Cardiac muscle cell (in vitro differentiated cells and primary cell): ENCODE measurements around the gene DDX50. TPM values are rescaled to one million over a fixed set of nuclear protein-coding genes. Genes with fewer than 3 reads are reported as not detected.

Source experiments
- DNase-seq, 2 donors: peaks; one replicate each; pipeline versions ENCODE4 v3.0.0 to v3.0.0-alpha.2; 2010 to 2017; ENCODE audit warnings: low read depth in 1 of 2, low spot score in 1 of 2
- H3K27ac ChIP-seq: fragments of 200-600 bp; sonication (generic); 2 replicates; pipeline ENCODE4 v1.5.1; 2016
- H3K27me3 ChIP-seq: fragments of 200-600 bp; sonication (generic); 2 replicates; pipeline ENCODE4 v1.6.0; 2016; ENCODE audit warnings: control low read depth
- H3K36me3 ChIP-seq: fragments of 200-600 bp; sonication (generic); 2 replicates; pipeline ENCODE4 v1.5.1; 2016; ENCODE audit warnings: control low read depth
- H3K4me1 ChIP-seq: fragments of 200-600 bp; sonication (generic); 2 replicates; pipeline ENCODE4 v1.8.1; 2017; ENCODE audit warnings: low read depth, mild to moderate bottlenecking, mixed run types
- H3K4me3 ChIP-seq: fragments of 200-600 bp; sonication (generic); 2 replicates; pipeline ENCODE4 v1.5.1; 2016; ENCODE audit warnings: mild to moderate bottlenecking
- H3K9me3 ChIP-seq: fragments of 200-600 bp; sonication (generic); 2 replicates; pipeline ENCODE4 v1.5.1; 2017; ENCODE audit warnings: low read depth, mild to moderate bottlenecking, control low read depth
- CTCF ChIP-seq: IDR thresholded peaks from 2 replicates; pipeline ENCODE4 v1.5.1; 2012; ENCODE audit warnings: low read depth, mild to moderate bottlenecking, low read length
- polyA plus RNA-seq: library from polyadenylated mRNA; unstranded; fragments of >200 nt; fragmentation: Nextera tagmentation; extraction: Ambion mirVana; gene quantifications from 2 replicates; pipeline ENCODE4 v1.2.1, GENCODE V29; 2016
- total RNA-seq: library from RNA; depleted of rRNA; stranded (reverse); fragments of >200 nt; gene quantifications from 2 replicates; pipeline ENCODE4 v1.2.3, GENCODE V29; 2016

The DDX50 gene
- total and polyA plus RNA-seq, 2 experiments from 2014 or later = 52.0 to 52.7 TPM

- H3K27ac ChIP-seq = peak overlapping the region; percentile 82
- H3K9me3 ChIP-seq = no peaks in the 10 kb centered on the region
- no peak for TF ChIP-seq CTCF
- DNase-seq = peak in 1 of 2 donors; percentile 45
- H3K4me3 ChIP-seq = no peak overlapping the region
- peaks cover 34% of the 10 kb centered on the region for H3K4me1 ChIP-seq
- H3K27me3 ChIP-seq = no peaks in the 10 kb centered on the region
- no peaks in the 10 kb centered on the region for H3K36me3 ChIP-seq
Measured at GRCh38 chr10:68876246-68877138, 24.6 kb upstream of the DDX50 start.

DNA sequence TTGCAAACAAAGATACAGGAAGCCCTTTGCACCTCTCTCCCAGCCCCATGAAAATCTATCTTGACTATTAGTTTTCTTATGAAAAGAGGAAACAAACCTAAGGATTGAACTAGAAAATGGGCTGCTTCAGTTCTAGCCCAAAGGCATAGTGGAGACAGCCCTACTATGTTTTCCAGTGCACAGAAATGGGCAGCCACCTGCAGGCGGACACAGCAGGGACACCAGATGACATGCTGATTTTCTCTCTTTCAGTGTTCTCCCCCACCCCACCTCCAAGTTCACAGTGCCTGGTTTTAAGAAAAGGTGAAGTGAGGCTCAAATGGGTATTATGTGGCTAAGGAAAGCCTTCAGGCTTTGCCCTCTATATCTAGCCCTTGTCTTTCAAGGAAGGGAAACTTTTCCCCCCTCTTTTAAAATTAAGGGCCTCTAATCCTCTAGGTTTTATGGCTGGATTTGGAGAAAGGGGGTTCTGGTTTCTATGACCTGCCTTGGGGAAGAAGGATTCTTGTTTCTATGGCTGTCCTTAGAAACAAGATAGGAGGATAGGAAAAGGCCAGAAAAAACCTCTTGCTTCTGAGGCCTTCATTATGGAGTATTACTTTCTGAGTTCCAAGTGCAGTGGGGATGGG is 23.5 kb upstream of the DDX50 start:
- no peak for DNase-seq
- no peak for TF ChIP-seq CTCF
- H3K4me3 ChIP-seq = no peak overlapping the region

GRCh38 chr10:68878496-68878895 is 22.6 kb upstream of the DDX50 start:
- H3K9me3 ChIP-seq = no peaks in the 10 kb centered on the region
- H3K4me3 ChIP-seq = no peak overlapping the region
- no peaks in the 10 kb centered on the region for H3K27me3 ChIP-seq
- DNase-seq = no peak
- H3K4me1 ChIP-seq = peaks cover 28% of the 10 kb centered on the region
- H3K36me3 ChIP-seq = no peaks in the 10 kb centered on the region
- no peak overlapping the region for H3K27ac ChIP-seq
- no peak for TF ChIP-seq CTCF

More for the DNA sequence above, 23.5 kb upstream of the DDX50 start:
- Histone ChIP-seq H3K9me3 (no peaks in the 10 kb centered on the region), H3K27me3 (no peaks in the 10 kb centered on the region), H3K4me1 (peaks cover 28% of the 10 kb centered on the region), H3K27ac (peak overlapping the region; percentile 82), H3K36me3 (no peaks in the 10 kb centered on the region)

DNA sequence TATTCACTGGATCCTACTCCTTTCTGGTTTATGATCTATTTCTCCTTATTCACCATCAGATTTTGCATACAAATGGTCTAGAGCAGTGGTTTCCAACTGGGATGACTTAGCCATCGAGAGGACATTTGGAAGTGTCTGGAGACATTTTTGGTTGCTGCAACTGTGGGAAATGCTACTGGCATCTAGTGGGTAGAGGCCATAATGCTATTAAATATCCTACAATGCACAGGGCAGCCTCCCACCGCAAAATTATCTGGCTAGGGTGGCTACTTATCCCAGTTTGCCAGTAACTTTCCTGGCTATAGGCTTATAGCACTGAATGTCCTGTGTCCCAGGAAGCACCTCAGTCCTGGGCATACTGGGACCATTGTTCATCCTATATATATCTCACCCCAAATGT is 21.5 kb upstream of the DDX50 start:
- no peak for TF ChIP-seq CTCF
- H3K4me1 ChIP-seq = peaks cover 28% of the 10 kb centered on the region
- no peak for DNase-seq
- H3K27me3 ChIP-seq = no peaks in the 10 kb centered on the region
- H3K27ac ChIP-seq = no peak overlapping the region
- H3K36me3 ChIP-seq = no peaks in the 10 kb centered on the region
- no peak overlapping the region for H3K4me3 ChIP-seq
- no peaks in the 10 kb centered on the region for H3K9me3 ChIP-seq

GRCh38 chr10:68880181-68880580 is 20.9 kb upstream of the DDX50 start:
- DNase-seq = no peak
- no peaks in the 10 kb centered on the region for H3K36me3 ChIP-seq
- no peaks in the 10 kb centered on the region for H3K27me3 ChIP-seq
- no peak for TF ChIP-seq CTCF
- H3K9me3 ChIP-seq = no peaks in the 10 kb centered on the region
- H3K4me1 ChIP-seq = peaks cover 28% of the 10 kb centered on the region
- no peak overlapping the region for H3K4me3 ChIP-seq
- H3K27ac ChIP-seq = no peak overlapping the region
